ENCODE results near the gene FAAH. TPM values are rescaled to one million over a fixed set of nuclear protein-coding genes. Genes with fewer than 3 reads are reported as not detected.

Gene FAAH
- total RNA-seq, 5 donors from 2014 or later (not counting 1 experiment from before 2014, with no cell fraction given): 5.9 to 10.4 (median 9.5) TPM

- Histone ChIP-seq H3K9me3 (no peaks in the 10 kb centered on the region), H3K36me3 (ENCODE audit: control insufficient read depth in 2 of 2, extremely low read depth in 1 of 2, insufficient read depth in 1 of 2, low read length in 1 of 2) (no peaks in the 10 kb centered on the region), H3K27me3 (replicated peaks in 1 of 2; ENCODE audit: control insufficient read depth in 2 of 2, extremely low read depth in 1 of 2, insufficient read depth in 2 of 2, low read length in 1 of 2) (peaks cover 8 to 35% of the 10 kb centered on the region in 2 experiments), H3K4me3 (ENCODE audit: control insufficient read depth in 1 of 2, extremely low read depth in 1 of 2, low read length in 1 of 2) (peak overlapping the region; percentile 44 to 61), H3K27ac (ENCODE audit: low read length) (no peak overlapping the region), H3K4me1 (ENCODE audit: control insufficient read depth in 1 of 2, extremely low read depth in 1 of 2, insufficient read depth in 2 of 2, low read length in 2 of 2) (peaks cover 0 to 17% of the 10 kb centered on the region in 2 experiments)
- Mint-ChIP-seq H3K27ac (peak overlapping the region; percentile 9 to 31), H3K4me1 (peaks cover 16 to 24% (median 17%) of the 10 kb centered on the region in 3 donors), H3K36me3 (no peaks in the 10 kb centered on the region), H3K27me3 (peaks cover 22 to 24% of the 10 kb centered on the region in 2 donors), H3K4me3 (peak overlapping the region; percentile 81 to 83 (median 82)), H3K9me3 (no peaks in the 10 kb centered on the region)
- 16% methylated on average over 14 of the region's 25 CpGs for WGBS (ENCODE audit: insufficient coverage)
- CTCF ChIA-PET: interaction anchor here (0.6 to 1.1 kb wide), 2 partner anchors 87 to 94 kb away, joined by 3 to 5 read pairs; no protein-coding TSS in a partner anchor
- DNase-seq (peak in 34 of 35 experiments; percentile 27 to 78 (median 53)), ATAC-seq (replicated peaks in 1 of 4) (peak; percentile 67 to 82 (median 72))
- POLR2A ChIA-PET: no interaction called here
These were observed 48.4 kb downstream of the FAAH start for GRCh38 chr1:46442317-46443161.

GRCh38 chr1:46444466-46444865 is 50.3 kb downstream of the FAAH start:
- H3K4me1 ChIP-seq (ENCODE audit: control insufficient read depth in 1 of 2, extremely low read depth in 1 of 2, insufficient read depth in 2 of 2, low read length in 2 of 2): peaks cover 0 to 33% of the 10 kb centered on the region in 2 experiments
- H3K36me3 ChIP-seq (ENCODE audit: control insufficient read depth in 2 of 2, extremely low read depth in 1 of 2, insufficient read depth in 1 of 2, low read length in 1 of 2): no peaks in the 10 kb centered on the region
- no peaks in the 10 kb centered on the region for H3K9me3 ChIP-seq
- peaks cover 25 to 32% (median 27%) of the 10 kb centered on the region in 3 donors for H3K4me1 Mint-ChIP-seq
- DNase-seq (no peak), ATAC-seq (replicated peaks in 1 of 4) (no peak)
- ChIA-PET POLR2A (no interaction called here), CTCF (interaction anchor here in 1 of 2 donors (0.7 to 1.2 kb wide), 3 partner anchors 12 to 83 kb away, joined by 3 read pairs; no protein-coding TSS in a partner anchor)
- H3K27me3 Mint-ChIP-seq: peaks cover 33 to 35% of the 10 kb centered on the region in 2 donors
- 60% methylated on average over 2 of the region's 3 CpGs for whole genome bisulfite sequencing (ENCODE audit: insufficient coverage)
- no peak overlapping the region for H3K27ac ChIP-seq (ENCODE audit: low read length)
- peaks cover 15 to 40% of the 10 kb centered on the region in 2 experiments for H3K27me3 ChIP-seq (replicated peaks in 1 of 2; ENCODE audit: control insufficient read depth in 2 of 2, extremely low read depth in 1 of 2, insufficient read depth in 2 of 2, low read length in 1 of 2)
- H3K9me3 Mint-ChIP-seq: no peaks in the 10 kb centered on the region
- H3K4me3 Mint-ChIP-seq: no peak overlapping the region
- H3K4me3 ChIP-seq (ENCODE audit: control insufficient read depth in 1 of 2, extremely low read depth in 1 of 2, low read length in 1 of 2): no peak overlapping the region
- H3K27ac Mint-ChIP-seq: no peak overlapping the region
- H3K36me3 Mint-ChIP-seq: no peaks in the 10 kb centered on the region

GRCh38 chr1:46445773-46446256 is 51.7 kb downstream of the FAAH start:
- WGBS (ENCODE audit: insufficient coverage): 61% methylated on average over 2 of the region's 3 CpGs
- no peak overlapping the region for H3K27ac Mint-ChIP-seq

GRCh38 chr1:46446646-46447498 is 52.8 kb downstream of the FAAH start:
- Mint-ChIP-seq H3K36me3 (no peaks in the 10 kb centered on the region), H3K4me1 (peaks cover 25 to 32% (median 29%) of the 10 kb centered on the region in 3 donors), H3K9me3 (no peaks in the 10 kb centered on the region), H3K4me3 (peak overlapping the region in 1 of 3 donors; percentile 66), H3K27ac (no peak overlapping the region), H3K27me3 (peaks cover 47 to 58% of the 10 kb centered on the region in 2 donors)
- peak; percentile 53 to 66 (median 60) for ATAC-seq (replicated peaks in 1 of 4)
- Histone ChIP-seq H3K27me3 (replicated peaks in 1 of 2; ENCODE audit: control insufficient read depth in 2 of 2, extremely low read depth in 1 of 2, insufficient read depth in 2 of 2, low read length in 1 of 2) (peaks cover 21 to 63% of the 10 kb centered on the region in 2 experiments), H3K36me3 (ENCODE audit: control insufficient read depth in 2 of 2, extremely low read depth in 1 of 2, insufficient read depth in 1 of 2, low read length in 1 of 2) (no peaks in the 10 kb centered on the region), H3K27ac (ENCODE audit: low read length) (no peak overlapping the region), H3K4me1 (ENCODE audit: control insufficient read depth in 1 of 2, extremely low read depth in 1 of 2, insufficient read depth in 2 of 2, low read length in 2 of 2) (peaks cover 0 to 35% of the 10 kb centered on the region in 2 experiments), H3K9me3 (no peaks in the 10 kb centered on the region), H3K4me3 (ENCODE audit: control insufficient read depth in 1 of 2, extremely low read depth in 1 of 2, low read length in 1 of 2) (no peak overlapping the region)
- POLR2A ChIA-PET: no interaction called here
- CTCF ChIA-PET: interaction anchor here (0.6 to 1.4 kb wide), 8 partner anchors 12 to 504 kb away, joined by 3 to 9 read pairs (median 4); no protein-coding TSS in a partner anchor
- peak; percentile 34 to 81 (median 68) for DNase-seq
- 9% methylated on average over 8 of the region's 15 CpGs for WGBS (ENCODE audit: insufficient coverage)

More at GRCh38 chr1:46445773-46446256, 51.7 kb downstream of the FAAH start:
- POLR2A ChIA-PET: no interaction called here
- CTCF ChIA-PET: interaction anchor here (0.5 to 1.0 kb wide), 3 partner anchors 81 to 87 kb away, joined by 3 to 11 read pairs (median 3); no protein-coding TSS in a partner anchor
- no peaks in the 10 kb centered on the region for H3K36me3 Mint-ChIP-seq
- Histone ChIP-seq H3K27ac (ENCODE audit: low read length) (no peak overlapping the region), H3K9me3 (no peaks in the 10 kb centered on the region), H3K27me3 (replicated peaks in 1 of 2; ENCODE audit: control insufficient read depth in 2 of 2, extremely low read depth in 1 of 2, insufficient read depth in 2 of 2, low read length in 1 of 2) (peaks cover 18 to 54% of the 10 kb centered on the region in 2 experiments), H3K36me3 (ENCODE audit: control insufficient read depth in 2 of 2, extremely low read depth in 1 of 2, insufficient read depth in 1 of 2, low read length in 1 of 2) (no peaks in the 10 kb centered on the region), H3K4me3 (ENCODE audit: control insufficient read depth in 1 of 2, extremely low read depth in 1 of 2, low read length in 1 of 2) (no peak overlapping the region), H3K4me1 (ENCODE audit: control insufficient read depth in 1 of 2, extremely low read depth in 1 of 2, insufficient read depth in 2 of 2, low read length in 2 of 2) (peaks cover 0 to 35% of the 10 kb centered on the region in 2 experiments)
- DNase-seq: no peak
- peaks cover 25 to 32% (median 29%) of the 10 kb centered on the region in 3 donors for H3K4me1 Mint-ChIP-seq
- H3K9me3 Mint-ChIP-seq: no peaks in the 10 kb centered on the region
- no peak overlapping the region for H3K4me3 Mint-ChIP-seq
- no peak for ATAC-seq (replicated peaks in 1 of 4)
- peaks cover 38 to 48% of the 10 kb centered on the region in 2 donors for H3K27me3 Mint-ChIP-seq

GRCh38 chr1:46447499-46448108 is 53.5 kb downstream of the FAAH start:
- ATAC-seq (replicated peaks in 1 of 4) (no peak), DNase-seq (no peak)
- CTCF ChIA-PET: interaction anchor here (0.6 to 1.4 kb wide), 8 partner anchors 12 to 503 kb away, joined by 3 to 9 read pairs (median 4); no protein-coding TSS in a partner anchor
- 23% methylated on average over 14 of the region's 14 CpGs for WGBS (ENCODE audit: insufficient coverage)
- H3K9me3 ChIP-seq: no peaks in the 10 kb centered on the region
- no peaks in the 10 kb centered on the region for H3K9me3 Mint-ChIP-seq
- H3K4me3 ChIP-seq (ENCODE audit: control insufficient read depth in 1 of 2, extremely low read depth in 1 of 2, low read length in 1 of 2): no peak overlapping the region
- H3K36me3 Mint-ChIP-seq: no peaks in the 10 kb centered on the region
- no peaks in the 10 kb centered on the region for H3K36me3 ChIP-seq (ENCODE audit: control insufficient read depth in 2 of 2, extremely low read depth in 1 of 2, insufficient read depth in 1 of 2, low read length in 1 of 2)
- peak overlapping the region in 1 of 2 donors; percentile 36 for H3K27ac Mint-ChIP-seq
- H3K27ac ChIP-seq (ENCODE audit: low read length): no peak overlapping the region
- POLR2A ChIA-PET: no interaction called here
- H3K4me1 Mint-ChIP-seq: peaks cover 20 to 26% (median 24%) of the 10 kb centered on the region in 3 donors
- peaks cover 53 to 63% of the 10 kb centered on the region in 2 donors for H3K27me3 Mint-ChIP-seq
- peaks cover 21 to 66% of the 10 kb centered on the region in 2 experiments for H3K27me3 ChIP-seq (replicated peaks in 1 of 2; ENCODE audit: control insufficient read depth in 2 of 2, extremely low read depth in 1 of 2, insufficient read depth in 2 of 2, low read length in 1 of 2)
- peaks cover 0 to 31% of the 10 kb centered on the region in 2 experiments for H3K4me1 ChIP-seq (ENCODE audit: control insufficient read depth in 1 of 2, extremely low read depth in 1 of 2, insufficient read depth in 2 of 2, low read length in 2 of 2)
- peak overlapping the region in 1 of 3 donors; percentile 66 for H3K4me3 Mint-ChIP-seq
